ENCODE results near the gene RALGAPA1.

RALGAPA1 gene

DNA sequence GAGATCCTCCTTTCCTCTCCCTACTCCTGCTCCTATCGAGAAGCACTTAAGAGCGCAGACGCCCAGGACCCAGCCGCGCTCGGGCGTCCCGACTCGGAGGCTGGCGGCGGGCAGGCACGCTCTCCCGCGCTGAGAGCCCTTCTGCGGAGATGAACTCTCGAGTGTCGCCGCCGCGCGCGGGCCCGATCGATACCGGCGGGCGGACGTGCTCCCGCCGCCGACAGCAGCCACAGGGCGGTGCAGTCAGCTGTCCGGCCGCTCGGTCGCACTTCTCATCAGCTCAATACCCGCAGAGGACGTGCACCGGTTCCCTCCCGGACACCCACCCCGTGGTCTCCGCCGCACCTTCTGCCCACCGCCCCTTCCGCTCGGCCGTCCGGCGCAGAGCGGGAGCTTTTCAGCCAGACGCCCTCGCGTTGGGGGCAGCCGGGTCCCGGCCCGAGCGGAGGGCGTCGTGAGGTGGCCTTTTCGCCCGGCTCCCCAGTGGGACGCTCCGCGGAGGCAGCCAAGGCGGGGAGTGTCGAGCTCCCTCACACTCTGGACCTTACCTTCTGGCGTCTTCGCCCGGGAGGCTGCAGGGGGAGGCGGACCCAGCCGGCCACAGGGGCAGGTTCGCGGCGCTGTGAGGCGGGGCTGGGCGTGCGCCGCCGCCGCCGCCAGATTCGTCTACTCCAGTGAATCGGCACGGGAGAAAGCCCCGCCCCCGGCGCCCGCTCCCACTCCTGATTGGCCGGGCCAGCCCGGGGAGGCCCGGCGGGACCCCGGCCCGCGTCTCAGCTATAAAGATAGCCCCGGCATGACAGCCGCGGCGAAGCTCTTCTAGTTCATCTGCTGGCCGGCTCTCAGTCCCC, 275.5 kb downstream of the RALGAPA1 start, which contains the start of gene INSM2:
INSM2 (plus strand) TSS at position 808 of the 851 bp plus-strand sequence. CDS start 89 bp downstream, outside the sequence.
- DNase-seq = peak; percentile 14 to 31

DNA sequence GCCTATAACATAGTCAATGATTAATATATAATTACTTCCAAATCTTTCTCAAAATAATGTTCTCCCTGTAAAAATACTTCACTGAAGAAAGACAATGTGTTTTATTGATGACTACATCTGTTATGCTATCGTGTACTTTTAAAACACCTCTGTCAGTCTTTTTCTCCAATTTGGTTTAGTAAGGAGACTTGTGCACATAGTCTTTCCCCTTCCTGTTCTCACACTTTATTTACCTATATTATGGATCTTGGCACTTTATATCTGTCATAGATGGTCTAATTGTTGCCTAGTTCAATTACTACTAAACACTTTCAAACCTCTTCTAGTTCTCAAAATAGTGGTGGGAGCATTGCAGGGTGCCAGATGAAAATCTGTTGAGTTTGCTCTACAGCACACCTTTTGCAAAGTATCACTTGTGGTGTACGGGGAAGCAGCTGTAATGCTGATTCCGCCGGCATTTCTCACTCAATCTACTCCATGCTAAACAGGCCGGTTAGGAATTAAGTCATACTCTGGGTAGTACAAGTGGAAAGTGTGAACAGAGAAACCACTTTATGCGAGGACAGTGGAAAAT, 276.2 kb downstream of the RALGAPA1 start:
- no peak for DNase-seq

DNA sequence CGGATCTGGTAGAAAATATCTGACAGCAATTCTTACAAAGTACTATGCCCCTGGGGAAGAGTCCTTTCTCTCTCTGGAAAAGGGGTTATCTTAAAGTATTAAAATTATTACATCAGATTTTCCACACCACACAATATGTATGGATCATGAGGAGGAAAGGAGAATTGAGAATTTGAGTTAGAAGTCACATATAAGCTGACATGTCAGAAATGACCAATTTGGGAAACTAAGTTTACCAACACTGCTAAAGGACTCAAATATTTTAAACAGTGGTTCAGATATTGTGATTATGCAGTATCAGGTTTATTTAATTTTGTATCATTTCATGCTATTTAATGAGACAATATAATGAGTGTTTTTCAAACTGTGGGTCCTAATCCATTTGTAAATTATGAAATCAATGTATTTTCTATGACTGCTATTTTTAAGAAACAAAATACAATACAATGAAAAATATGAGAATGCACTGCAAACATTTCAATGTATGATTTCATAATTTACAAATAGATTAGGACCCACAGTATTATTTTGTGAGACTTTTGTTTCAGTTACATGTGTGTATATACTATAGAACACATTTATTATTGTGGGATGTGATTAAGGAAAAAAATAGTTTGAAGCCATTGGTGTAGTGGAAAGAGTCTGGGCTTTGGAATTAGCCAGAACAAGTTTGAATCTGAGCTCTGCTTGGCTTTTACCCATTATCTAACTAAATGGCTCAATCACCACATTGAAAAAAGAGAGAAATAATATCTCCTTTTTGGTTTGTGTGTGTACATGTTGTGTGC, 276.9 kb downstream of the RALGAPA1 start:
- no peak for DNase-seq

GRCh38 chr14:35526962-35527361, 282.1 kb downstream of the RALGAPA1 start:
- no peak for DNase-seq

GRCh38 chr14:35525695-35526094, 283.4 kb downstream of the RALGAPA1 start:
- DNase-seq = no peak

DNA sequence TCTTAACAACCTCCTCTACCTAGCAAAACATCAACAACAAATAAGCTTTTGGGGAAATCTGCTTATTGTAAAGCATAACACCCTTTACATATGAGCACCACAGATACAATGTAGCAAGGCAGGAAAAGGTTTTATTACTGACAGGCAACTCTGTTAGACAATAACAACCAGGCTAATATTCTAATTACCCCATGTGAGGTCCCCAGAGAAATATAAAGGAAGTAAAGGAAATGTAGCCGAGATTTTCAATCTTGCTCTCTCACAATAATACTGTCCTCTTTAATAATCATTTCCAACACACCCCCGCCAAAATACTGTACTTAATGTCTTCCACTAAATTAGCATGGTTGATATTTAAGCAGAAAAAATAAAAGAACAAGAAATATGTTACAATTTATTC, 289.1 kb downstream of the RALGAPA1 start:
- DNase-seq = no peak

- DNase-seq = no peak
Measured at GRCh38 chr14:35515916-35516315, 293.2 kb downstream of the RALGAPA1 start.

DNA sequence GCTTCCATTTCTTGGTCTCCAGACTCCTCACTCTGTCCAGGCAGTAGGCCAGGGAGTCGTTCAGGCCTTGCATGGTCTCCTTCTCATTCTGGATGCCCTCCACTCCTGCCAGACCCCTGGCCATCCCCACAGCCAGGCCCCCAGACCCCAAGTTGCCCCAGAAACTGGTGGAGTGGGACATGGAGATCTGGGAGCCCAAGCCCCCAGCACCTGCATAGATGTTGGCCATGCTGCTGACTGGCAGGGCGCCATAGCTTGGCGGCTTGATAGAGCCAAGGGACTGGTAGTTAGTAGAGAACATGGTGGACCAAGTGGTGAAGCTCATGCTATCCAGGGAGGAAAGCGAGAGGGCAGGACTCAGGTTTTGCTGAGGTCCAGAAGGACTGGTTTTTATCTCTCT, 296.3 kb downstream of the RALGAPA1 start:
- DNase-seq = no peak

DNA sequence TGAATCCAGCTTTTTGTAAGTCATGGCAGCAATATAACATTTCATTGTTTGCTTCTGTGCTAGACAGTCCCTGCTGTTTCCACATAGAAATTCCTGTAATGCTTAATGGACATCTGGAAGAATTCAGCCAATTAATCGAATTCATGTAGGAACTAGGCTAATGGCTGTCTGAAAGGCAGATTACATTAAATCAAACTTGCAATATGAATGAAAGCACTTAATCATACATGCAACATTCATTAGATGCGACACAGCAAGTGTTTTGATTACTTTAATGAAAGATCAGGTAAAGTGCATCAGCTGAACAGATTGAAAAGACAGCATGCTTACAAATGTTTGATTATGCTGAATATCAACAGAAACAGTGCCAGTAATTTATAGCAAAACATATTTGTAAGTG, 299.2 kb downstream of the RALGAPA1 start:
- no peak for DNase-seq

GRCh38 chr14:35506927-35507326, 302.2 kb downstream of the RALGAPA1 start:
- DNase-seq = no peak

DNA sequence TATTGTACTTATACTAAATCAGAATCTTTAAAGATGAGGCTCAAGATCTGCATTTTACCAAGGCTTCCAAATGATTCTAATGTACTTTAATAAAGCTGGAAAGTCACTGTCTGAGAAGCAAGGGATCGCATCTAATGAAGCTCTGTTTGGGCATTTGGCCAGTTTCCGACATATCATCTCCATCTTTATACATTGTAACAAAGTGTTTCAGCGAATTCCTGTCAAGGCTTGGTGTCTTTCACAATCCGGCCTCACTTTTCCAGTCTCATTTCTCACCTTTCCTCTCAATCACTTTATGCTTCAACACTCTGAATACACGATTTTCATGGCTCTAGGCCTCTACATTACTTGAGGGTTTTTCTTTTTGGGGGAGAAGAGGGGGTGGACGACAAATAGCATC, 302.6 kb downstream of the RALGAPA1 start:
- DNase-seq = no peak

- no peak for DNase-seq
Measured at GRCh38 chr14:35504260-35504659, 304.8 kb downstream of the RALGAPA1 start.

DNA sequence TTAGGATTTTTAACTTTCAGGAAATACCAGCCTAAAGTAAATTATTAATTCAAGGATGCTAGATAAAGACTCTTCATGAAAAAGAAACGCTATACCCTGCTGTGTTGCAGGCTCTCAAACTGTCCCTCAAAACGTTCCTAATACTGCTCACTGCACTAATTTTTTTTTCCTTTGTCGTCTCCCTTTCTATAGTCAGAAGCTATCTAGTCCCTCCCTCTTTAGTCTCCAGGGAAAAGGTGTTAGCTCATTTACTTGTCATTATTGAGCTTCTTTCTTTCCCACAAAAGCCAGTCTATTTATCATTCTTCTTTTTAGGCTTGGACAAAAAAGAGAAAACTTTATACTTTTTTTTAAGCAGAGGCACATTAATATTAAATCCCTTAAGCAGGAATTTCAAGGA, 305.4 kb downstream of the RALGAPA1 start:
- no peak for DNase-seq

- DNase-seq = no peak
Measured at GRCh38 chr14:35499180-35499579, 309.9 kb downstream of the RALGAPA1 start.

DNA sequence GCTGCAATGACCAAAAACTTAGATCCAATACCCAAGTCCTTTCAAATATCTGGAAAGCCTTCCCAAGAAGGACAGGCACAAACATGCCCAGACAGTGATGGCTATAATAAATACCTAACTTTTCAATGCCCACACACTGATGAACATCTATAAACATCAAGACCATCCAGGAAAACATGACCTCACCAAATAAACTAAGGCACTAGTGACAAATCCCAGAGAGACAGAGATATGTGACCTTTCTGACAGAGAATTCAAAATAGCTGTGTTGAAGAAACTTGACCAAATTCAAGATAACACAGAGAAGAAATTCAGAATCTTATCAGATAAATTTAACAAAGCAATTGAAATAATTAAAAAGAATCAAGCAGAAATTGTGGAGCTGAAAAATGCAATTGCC, 313.8 kb downstream of the RALGAPA1 start:
- no peak for DNase-seq

GRCh38 chr14:35492569-35493014, 316.5 kb downstream of the RALGAPA1 start:
- no peak for DNase-seq

Data from inflammatory macrophage treated with lipopolysaccharide for 1 hour (primary cell).